ENCODE results near the gene SRPRB.

GRCh38 chr3:133849346-133849745, 43.7 kb downstream of the SRPRB start:
- TF ChIP-seq CTCF (IDR thresholded peaks at IDR 0.05) (no peak), POLR2A (IDR thresholded peaks at IDR 0.05) (no peak)

Data from testis (tissue), 2 donors.